GM12865 (cell line): ENCODE results near the gene NTNG2.
A peak's percentile ranks its signal among the peaks of the same experiment; 100 is the strongest.

ENCODE experiments used
- DNase-seq: peaks from one replicate; pipeline ENCODE4 v3.0.0; 2010; ENCODE audit warnings: low read depth
- H3K4me3 ChIP-seq: 2 replicates; pipeline ENCODE4 v1.5.1; 2011; ENCODE audit warnings: mild to moderate bottlenecking, low read depth, low read length, control low read depth
- CTCF ChIP-seq: IDR thresholded peaks from 2 replicates; pipeline ENCODE4 v1.5.1; 2011; ENCODE audit warnings: low read length, control low read depth, low read depth, inconsistent platforms; ENCODE audit not compliant: insufficient read depth; ENCODE audit errors: missing control alignments

The NTNG2 gene

DNA sequence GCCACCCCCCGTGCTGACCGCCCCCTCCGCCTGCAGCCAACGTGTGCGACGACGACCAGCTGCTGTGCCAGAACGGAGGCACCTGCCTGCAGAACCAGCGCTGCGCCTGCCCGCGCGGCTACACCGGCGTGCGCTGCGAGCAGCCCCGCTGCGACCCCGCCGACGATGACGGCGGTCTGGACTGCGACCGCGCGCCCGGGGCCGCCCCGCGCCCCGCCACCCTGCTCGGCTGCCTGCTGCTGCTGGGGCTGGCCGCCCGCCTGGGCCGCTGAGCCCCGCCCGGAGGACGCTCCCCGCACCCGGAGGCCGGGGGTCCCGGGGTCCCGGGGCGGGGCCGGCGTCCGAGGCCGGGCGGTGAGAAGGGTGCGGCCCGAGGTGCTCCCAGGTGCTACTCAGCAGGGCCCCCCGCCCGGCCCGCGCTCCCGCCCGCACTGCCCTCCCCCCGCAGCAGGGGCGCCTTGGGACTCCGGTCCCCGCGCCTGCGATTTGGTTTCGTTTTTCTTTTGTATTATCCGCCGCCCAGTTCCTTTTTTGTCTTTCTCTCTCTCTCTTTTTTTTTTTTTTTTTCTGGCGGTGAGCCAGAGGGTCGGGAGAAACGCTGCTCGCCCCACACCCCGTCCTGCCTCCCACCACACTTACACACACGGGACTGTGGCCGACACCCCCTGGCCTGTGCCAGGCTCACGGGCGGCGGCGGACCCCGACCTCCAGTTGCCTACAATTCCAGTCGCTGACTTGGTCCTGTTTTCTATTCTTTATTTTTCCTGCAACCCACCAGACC lies 80.2 kb downstream of the NTNG2 start:
- H3K4me3 ChIP-seq: peak overlapping the region; percentile 75
- TF ChIP-seq CTCF: no peak
- peak; percentile 59 for DNase-seq

DNA sequence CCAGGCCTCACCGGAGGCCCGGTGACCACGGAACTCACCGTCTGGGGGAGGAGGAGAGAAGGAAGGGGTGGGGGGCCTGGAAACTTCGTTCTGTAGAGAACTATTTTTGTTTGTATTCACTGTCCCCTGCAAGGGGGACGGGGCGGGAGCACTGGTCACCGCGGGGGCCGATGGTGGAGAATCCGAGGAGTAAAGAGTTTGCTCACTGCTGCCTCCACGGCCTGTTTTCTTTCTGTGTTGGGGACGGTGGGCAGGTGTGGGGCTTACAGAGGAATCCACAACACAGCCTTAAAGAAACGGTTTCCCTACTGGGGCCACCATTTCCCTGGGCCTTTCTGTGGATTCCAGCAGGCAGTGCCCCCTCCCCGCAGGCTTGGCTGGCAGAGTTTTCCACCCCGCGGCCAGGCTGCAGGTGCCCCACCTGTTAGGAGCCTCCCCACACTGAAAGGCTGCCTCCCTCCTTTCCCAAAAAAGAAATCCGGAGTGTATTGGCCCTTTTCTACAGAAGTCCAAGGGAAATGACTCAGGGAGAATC lies 80.8 kb downstream of the NTNG2 start:
- peak overlapping the region; percentile 63 for H3K4me3 ChIP-seq
- no peak for DNase-seq
- no peak for TF ChIP-seq CTCF

DNA sequence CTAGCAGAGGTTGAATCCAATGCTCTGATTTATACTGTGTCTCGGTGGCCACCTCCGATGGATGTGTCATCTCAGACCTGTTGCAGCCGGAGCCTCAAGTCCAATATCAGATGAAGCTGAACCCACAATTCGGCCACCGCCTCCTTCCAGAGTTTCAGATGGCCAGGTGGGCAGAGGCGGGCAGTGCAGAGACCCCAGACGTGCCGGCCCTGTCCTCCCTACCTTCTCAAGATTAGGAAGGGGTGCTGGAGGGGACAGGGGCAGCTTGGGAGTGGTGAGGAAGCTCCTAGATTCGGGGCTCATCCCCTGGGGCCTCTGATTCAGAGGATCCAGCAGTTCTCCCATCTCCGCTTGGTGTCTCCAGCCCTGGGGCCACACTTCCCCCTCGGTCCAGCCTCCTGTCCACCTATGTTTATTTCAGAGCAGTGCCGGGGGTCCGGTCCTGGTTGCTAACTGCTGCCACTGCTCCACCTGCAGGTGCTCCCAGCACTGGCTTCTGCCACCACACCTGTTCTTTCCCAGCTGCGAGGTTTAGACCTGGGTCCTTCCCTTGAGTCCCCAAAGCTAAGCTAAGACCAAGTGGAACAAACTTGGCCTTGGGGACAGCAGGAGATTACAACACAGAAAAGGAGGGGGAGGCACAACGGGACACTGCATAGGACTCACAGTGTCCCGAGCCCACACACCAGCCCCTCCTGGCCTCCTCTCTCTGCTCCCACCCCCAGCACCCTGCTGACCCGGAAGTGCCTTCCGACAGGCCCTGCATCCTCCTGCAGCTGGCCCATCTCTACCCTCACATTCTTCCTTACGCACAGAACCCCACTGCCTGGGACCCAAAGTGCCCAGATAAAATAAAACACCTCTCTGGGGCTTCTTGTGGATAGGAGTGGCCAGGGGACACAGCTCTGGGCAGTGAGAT lies 81.6 kb downstream of the NTNG2 start:
- DNase-seq: no peak
- no peak overlapping the region for H3K4me3 ChIP-seq
- TF ChIP-seq CTCF: no peak

- H3K4me3 ChIP-seq: no peak overlapping the region
- DNase-seq: no peak
- TF ChIP-seq CTCF: no peak
Measured at GRCh38 chr9:132244582-132245455, 83.0 kb downstream of the NTNG2 start.

DNA sequence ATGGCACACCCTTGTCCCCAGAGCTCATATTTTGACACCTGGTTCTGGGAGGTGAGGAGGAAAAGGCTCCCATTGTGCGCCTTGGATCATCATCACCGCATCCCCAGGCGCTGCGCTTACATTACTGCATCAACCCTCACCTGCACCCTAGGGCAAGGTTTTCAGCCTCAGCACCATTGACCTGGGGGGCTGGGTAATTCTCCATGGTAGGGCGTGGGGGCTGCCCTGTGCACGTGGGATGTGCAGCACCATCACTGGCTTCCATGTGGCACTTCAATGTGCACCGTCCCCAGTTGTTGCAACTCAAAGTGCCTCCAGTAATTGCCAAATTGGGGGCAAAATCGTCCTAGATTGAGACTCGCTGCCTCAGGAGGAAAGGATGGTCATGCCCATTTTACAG lies 83.6 kb downstream of the NTNG2 start:
- no peak for DNase-seq
- H3K4me3 ChIP-seq: no peak overlapping the region
- no peak for TF ChIP-seq CTCF

DNA sequence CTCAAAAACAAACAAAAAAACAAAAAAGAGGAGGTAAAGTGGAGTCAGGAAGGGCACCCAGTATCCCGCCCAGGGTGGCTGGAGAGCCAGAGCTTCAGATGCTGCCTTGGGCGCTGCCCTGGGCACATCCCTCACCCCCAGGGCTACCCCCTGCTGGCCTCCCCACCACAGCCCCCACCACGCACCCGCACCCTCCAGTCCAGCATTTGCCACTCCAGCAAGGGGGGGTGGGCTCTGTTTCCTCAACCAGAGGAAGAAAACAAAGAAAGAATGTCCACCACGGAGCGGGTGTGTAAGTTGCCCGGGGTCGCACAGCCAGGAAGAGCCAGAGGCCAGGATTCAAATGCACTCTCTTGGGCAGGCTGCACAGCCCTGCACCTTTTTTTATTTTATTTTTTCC lies 86.1 kb downstream of the NTNG2 start:
- H3K4me3 ChIP-seq: no peak overlapping the region
- DNase-seq: no peak
- no peak for TF ChIP-seq CTCF
